IPS-NIHi7 (cell line): Measurements from ENCODE around the gene MAN2A1.

Experiments used
- DNase-seq: peaks from one replicate; pipeline ENCODE4 v3.0.0; 2012; ENCODE audit warnings: mixed read lengths; ENCODE audit errors: extremely low spot score

Gene MAN2A1

GRCh38 chr5:109706095-109706494, 16.4 kb downstream of the MAN2A1 start:
- DNase-seq = no peak

- no peak for DNase-seq
Observed at GRCh38 chr5:109707531-109707930, 17.8 kb downstream of the MAN2A1 start.

- DNase-seq = no peak
Observed at GRCh38 chr5:109708813-109709212, 19.1 kb downstream of the MAN2A1 start.

- DNase-seq = no peak
Observed at GRCh38 chr5:109709225-109709624, 19.5 kb downstream of the MAN2A1 start.

- DNase-seq = no peak
Observed at GRCh38 chr5:109711673-109712072, 21.9 kb downstream of the MAN2A1 start.

GRCh38 chr5:109713453-109713852, 23.7 kb downstream of the MAN2A1 start:
- DNase-seq = no peak

- no peak for DNase-seq
Observed at GRCh38 chr5:109714592-109714991, 24.9 kb downstream of the MAN2A1 start.

- DNase-seq = no peak
Observed at GRCh38 chr5:109718216-109718615, 28.5 kb downstream of the MAN2A1 start.

GRCh38 chr5:109718632-109719031, 28.9 kb downstream of the MAN2A1 start:
- no peak for DNase-seq

GRCh38 chr5:109719978-109720377, 30.3 kb downstream of the MAN2A1 start:
- no peak for DNase-seq

GRCh38 chr5:109721741-109722140, 32.0 kb downstream of the MAN2A1 start:
- DNase-seq = no peak

- no peak for DNase-seq
Observed at GRCh38 chr5:109723606-109724005, 33.9 kb downstream of the MAN2A1 start.

GRCh38 chr5:109725135-109725534, 35.4 kb downstream of the MAN2A1 start:
- DNase-seq = no peak

GRCh38 chr5:109739741-109740728, 50.3 kb downstream of the MAN2A1 start:
- DNase-seq = peak; percentile 51

GRCh38 chr5:109740966-109741365, 51.2 kb downstream of the MAN2A1 start:
- no peak for DNase-seq

- no peak for DNase-seq
Observed at GRCh38 chr5:109741390-109741789, 51.7 kb downstream of the MAN2A1 start.

GRCh38 chr5:109743041-109743531, 53.4 kb downstream of the MAN2A1 start:
- DNase-seq = no peak

- peak; percentile 65 for DNase-seq
Observed at GRCh38 chr5:109743770-109744212, 54.1 kb downstream of the MAN2A1 start.

GRCh38 chr5:109744261-109744660, 54.5 kb downstream of the MAN2A1 start:
- no peak for DNase-seq

- no peak for DNase-seq
Observed at GRCh38 chr5:109748546-109748945, 58.8 kb downstream of the MAN2A1 start.

- no peak for DNase-seq
Observed at GRCh38 chr5:109750463-109750862, 60.7 kb downstream of the MAN2A1 start.

GRCh38 chr5:109753279-109753678, 63.6 kb downstream of the MAN2A1 start:
- DNase-seq = no peak

GRCh38 chr5:109754319-109754718, 64.6 kb downstream of the MAN2A1 start:
- no peak for DNase-seq
